ENCODE data around the gene NKRF. TPM values are rescaled to one million over a fixed set of nuclear protein-coding genes. Genes with fewer than 3 reads are reported as not detected.

Gene NKRF
- total RNA-seq, 1 experiment from 2014 or later: 18.0 TPM

DNA sequence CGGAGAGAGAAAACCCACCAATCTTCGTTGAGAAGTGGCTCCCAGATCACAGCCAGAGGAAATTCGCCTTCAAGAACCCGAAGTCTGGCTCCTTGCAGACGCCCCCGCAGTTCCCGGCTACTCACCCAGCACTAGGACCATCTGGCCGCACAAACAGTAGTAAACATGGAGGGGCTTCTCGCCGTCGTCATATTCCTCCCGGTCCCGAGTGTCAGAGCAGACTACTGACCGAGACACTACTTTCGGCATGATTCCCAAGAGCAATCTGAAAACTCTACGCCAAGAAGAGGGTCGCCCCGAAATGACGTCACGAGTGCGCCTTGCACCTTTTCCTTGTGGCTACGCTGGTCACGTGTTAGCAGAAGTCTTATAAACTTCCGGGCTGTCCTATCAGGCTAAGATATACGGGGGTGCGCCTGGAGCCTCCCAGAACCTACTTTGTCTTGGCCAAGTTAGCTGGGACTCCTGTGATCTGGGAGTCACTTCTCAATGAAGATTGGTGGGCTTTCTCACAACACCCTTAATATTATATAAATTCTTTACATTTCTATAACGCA lies 41.0 kb downstream of the NKRF start, which contains the start of gene STEEP1:
STEEP1 (minus strand) TSS at position 303 of the 557 bp plus-strand sequence; CDS start at position 249, 54 bp downstream.
- H3K36me3 Mint-ChIP-seq (ENCODE audit: insufficient read depth, unreplicated experiment): peaks cover 18% of the 10 kb centered on the region
- no peaks in the 10 kb centered on the region for H3K27me3 Mint-ChIP-seq (ENCODE audit: unreplicated experiment)
- peak within 1 kb of the TSS; percentile 77 for H3K4me3 Mint-ChIP-seq (ENCODE audit: low read depth, unreplicated experiment)
- intact Hi-C loops (cut with micrococcal nuclease; ENCODE audit: unreplicated experiment): no loop called here
- peaks cover 20% of the 10 kb centered on the region for H3K4me1 Mint-ChIP-seq (ENCODE audit: low read depth, unreplicated experiment)
- CTCF ChIA-PET: interaction anchor here (0.5 to 0.6 kb wide), 2 partner anchors 9 to 157 kb away, joined by 4 to 5 read pairs; partner anchors contain the start of gene UBE2A
- TF ChIP-seq, protein P1, sequence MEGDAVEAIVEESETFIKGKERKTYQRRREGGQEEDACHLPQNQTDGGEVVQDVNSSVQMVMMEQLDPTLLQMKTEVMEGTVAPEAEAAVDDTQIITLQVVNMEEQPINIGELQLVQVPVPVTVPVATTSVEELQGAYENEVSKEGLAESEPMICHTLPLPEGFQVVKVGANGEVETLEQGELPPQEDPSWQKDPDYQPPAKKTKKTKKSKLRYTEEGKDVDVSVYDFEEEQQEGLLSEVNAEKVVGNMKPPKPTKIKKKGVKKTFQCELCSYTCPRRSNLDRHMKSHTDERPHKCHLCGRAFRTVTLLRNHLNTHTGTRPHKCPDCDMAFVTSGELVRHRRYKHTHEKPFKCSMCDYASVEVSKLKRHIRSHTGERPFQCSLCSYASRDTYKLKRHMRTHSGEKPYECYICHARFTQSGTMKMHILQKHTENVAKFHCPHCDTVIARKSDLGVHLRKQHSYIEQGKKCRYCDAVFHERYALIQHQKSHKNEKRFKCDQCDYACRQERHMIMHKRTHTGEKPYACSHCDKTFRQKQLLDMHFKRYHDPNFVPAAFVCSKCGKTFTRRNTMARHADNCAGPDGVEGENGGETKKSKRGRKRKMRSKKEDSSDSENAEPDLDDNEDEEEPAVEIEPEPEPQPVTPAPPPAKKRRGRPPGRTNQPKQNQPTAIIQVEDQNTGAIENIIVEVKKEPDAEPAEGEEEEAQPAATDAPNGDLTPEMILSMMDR (IDR thresholded peaks at IDR 0.05; ENCODE audit: unreplicated experiment): no peak
- H3K27ac Mint-ChIP-seq (ENCODE audit: unreplicated experiment): peak within 1 kb of the TSS; percentile 82
- H3K9me3 Mint-ChIP-seq (ENCODE audit: low read depth, unreplicated experiment): no peaks in the 10 kb centered on the region
- BruUV-seq (replicated peaks): no TSS peak
- peak; percentile 86 for DNase-seq

DNA sequence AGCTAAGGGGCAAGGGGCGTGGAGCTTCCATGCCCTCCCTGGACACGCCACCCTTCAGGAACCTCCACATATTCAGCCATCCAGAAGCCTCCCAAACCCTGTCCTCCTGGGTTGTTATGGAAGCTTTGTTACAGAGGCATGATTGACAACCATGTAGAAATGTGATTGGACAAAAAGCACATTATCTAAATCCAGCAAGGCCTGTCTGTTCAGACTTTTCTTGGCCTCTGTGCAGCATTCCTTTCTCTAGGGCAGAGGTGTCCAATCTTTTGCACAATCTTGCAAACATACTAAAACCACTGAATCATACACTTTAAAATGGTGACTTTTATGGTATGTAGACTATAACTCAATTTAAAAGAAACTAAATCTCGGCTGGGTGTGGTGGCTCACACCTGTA lies 53.7 kb downstream of the NKRF start:
- Mint-ChIP-seq H3K4me3 (ENCODE audit: low read depth, unreplicated experiment) (no peak overlapping the region), H3K27ac (ENCODE audit: unreplicated experiment) (no peak overlapping the region)

DNA sequence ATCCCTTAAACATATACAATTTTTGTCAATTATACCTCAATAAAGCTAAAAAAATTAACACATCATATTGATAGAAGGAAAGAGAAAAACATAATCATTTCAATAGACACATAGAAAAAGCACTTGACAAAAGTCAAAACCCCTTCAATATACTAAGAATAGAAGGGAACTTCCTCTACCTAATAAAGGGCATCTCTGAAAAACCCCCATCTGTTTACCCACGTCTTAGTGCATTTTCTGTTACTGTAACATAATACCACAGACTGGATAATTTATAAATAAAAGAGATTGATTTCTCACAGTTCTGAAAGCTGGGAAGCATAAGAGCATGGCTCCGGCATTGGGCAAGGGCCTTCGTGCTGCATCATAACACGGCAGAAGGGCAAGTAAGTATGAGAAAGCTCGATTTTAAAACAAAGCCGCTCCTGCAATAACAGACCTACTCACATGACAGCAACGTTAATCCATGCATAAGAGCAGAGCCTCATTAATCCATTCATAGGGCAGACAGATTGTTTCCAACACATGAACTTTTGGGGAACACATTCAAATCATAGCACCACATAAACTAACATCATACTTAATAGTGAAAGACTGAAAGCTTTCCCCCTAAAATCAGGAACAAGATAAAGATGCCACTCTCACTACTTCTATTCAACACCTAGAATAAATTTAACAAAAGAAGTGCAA lies 56.8 kb downstream of the NKRF start:
- TF ChIP-seq, protein P1 (IDR thresholded peaks at IDR 0.05; ENCODE audit: unreplicated experiment): no peak
- no TSS peak for BruUV-seq (replicated peaks)
- Mint-ChIP-seq H3K27ac (ENCODE audit: unreplicated experiment) (no peak overlapping the region), H3K36me3 (ENCODE audit: insufficient read depth, unreplicated experiment) (no peaks in the 10 kb centered on the region), H3K27me3 (ENCODE audit: unreplicated experiment) (no peaks in the 10 kb centered on the region), H3K4me1 (ENCODE audit: low read depth, unreplicated experiment) (no peaks in the 10 kb centered on the region), H3K4me3 (ENCODE audit: low read depth, unreplicated experiment) (no peak overlapping the region), H3K9me3 (ENCODE audit: low read depth, unreplicated experiment) (no peaks in the 10 kb centered on the region)
- intact Hi-C loops (cut with micrococcal nuclease; ENCODE audit: unreplicated experiment): no loop called here
- CTCF ChIA-PET: no interaction called here
- no peak for DNase-seq

More for the DNA sequence above, 53.7 kb downstream of the NKRF start:
- BruUV-seq (replicated peaks): no TSS peak
- intact Hi-C loops (cut with micrococcal nuclease; ENCODE audit: unreplicated experiment): no loop called here
- TF ChIP-seq, protein P1 (IDR thresholded peaks at IDR 0.05; ENCODE audit: unreplicated experiment): no peak
- Mint-ChIP-seq H3K9me3 (ENCODE audit: low read depth, unreplicated experiment) (no peaks in the 10 kb centered on the region), H3K27me3 (ENCODE audit: unreplicated experiment) (no peaks in the 10 kb centered on the region), H3K36me3 (ENCODE audit: insufficient read depth, unreplicated experiment) (peaks cover 5% of the 10 kb centered on the region), H3K4me1 (ENCODE audit: low read depth, unreplicated experiment) (no peaks in the 10 kb centered on the region)
- CTCF ChIA-PET: no interaction called here
- peak; percentile 5 for DNase-seq

DNA sequence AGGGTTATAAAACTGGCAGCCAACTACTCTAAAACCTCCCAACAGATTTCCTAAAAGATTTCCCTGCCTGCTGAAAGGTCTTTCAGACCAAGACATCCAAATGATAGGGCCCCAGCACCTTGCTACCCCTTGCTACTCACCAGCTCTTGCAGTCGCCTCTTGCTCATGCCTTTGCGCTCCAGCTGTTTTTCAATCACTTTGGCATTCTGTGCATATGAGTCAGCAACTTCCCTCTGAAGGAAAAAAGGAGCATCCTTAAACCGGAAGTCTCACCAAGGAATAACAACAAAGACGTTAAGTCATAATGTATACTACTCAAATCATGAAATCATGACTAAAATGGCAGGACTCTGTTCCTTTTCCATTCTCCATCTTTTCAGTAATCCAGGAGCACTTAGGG lies 65.0 kb downstream of the NKRF start:
- Mint-ChIP-seq H3K36me3 (ENCODE audit: insufficient read depth, unreplicated experiment) (no peaks in the 10 kb centered on the region), H3K27me3 (ENCODE audit: unreplicated experiment) (no peaks in the 10 kb centered on the region), H3K27ac (ENCODE audit: unreplicated experiment) (no peak overlapping the region), H3K4me1 (ENCODE audit: low read depth, unreplicated experiment) (no peaks in the 10 kb centered on the region), H3K4me3 (ENCODE audit: low read depth, unreplicated experiment) (no peak overlapping the region), H3K9me3 (ENCODE audit: low read depth, unreplicated experiment) (no peaks in the 10 kb centered on the region)
- DNase-seq: no peak
- TF ChIP-seq, protein P1 (IDR thresholded peaks at IDR 0.05; ENCODE audit: unreplicated experiment): no peak
- CTCF ChIA-PET: interaction anchor here (0.7 kb wide), 1 partner anchor 551 kb away, joined by 3 read pairs; no protein-coding TSS in a partner anchor
- BruUV-seq (replicated peaks): no TSS peak
- intact Hi-C loops (cut with micrococcal nuclease; ENCODE audit: unreplicated experiment): no loop called here

Measured in Calu3 (cell line).